Measurements from ENCODE around the gene MXRA8. TPM values are rescaled to one million over a fixed set of nuclear protein-coding genes. Genes with fewer than 3 reads are reported as not detected.

MXRA8 gene
- total RNA-seq, 1 donor from 2014 or later = 0.75 TPM

DNA sequence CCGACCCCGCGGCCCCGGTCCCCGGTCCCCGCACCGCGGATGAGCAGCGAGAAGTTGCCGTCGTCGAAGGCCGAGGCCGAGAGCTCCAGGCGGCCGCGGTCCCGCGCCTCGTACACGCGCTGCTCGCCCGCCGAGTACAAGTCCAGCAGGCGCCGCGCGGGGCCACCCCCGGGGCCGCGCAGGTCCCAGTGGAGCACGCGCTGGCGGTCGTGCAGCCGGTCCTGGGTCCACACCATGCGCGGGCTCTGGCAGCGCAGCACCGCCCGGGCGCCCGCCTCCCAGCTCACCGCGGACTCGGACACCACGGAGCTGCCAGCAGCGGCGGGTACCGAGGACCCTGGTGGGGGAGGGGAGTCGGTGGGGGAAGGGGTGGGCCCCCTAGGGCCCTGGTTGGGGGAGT, 2.9 kb downstream of the MXRA8 start:
- Mint-ChIP-seq H3K4me1 (peaks cover 14% of the 10 kb centered on the region), H3K4me3 (no peak overlapping the region), H3K27me3 (peaks cover 26% of the 10 kb centered on the region), H3K27ac (no peak overlapping the region), H3K9me3 (no peaks in the 10 kb centered on the region), H3K36me3 (ENCODE audit: low read depth) (peaks cover 2% of the 10 kb centered on the region)
- intact Hi-C loops (cut with micrococcal nuclease) = no loop called here
- DNase-seq = no peak

DNA sequence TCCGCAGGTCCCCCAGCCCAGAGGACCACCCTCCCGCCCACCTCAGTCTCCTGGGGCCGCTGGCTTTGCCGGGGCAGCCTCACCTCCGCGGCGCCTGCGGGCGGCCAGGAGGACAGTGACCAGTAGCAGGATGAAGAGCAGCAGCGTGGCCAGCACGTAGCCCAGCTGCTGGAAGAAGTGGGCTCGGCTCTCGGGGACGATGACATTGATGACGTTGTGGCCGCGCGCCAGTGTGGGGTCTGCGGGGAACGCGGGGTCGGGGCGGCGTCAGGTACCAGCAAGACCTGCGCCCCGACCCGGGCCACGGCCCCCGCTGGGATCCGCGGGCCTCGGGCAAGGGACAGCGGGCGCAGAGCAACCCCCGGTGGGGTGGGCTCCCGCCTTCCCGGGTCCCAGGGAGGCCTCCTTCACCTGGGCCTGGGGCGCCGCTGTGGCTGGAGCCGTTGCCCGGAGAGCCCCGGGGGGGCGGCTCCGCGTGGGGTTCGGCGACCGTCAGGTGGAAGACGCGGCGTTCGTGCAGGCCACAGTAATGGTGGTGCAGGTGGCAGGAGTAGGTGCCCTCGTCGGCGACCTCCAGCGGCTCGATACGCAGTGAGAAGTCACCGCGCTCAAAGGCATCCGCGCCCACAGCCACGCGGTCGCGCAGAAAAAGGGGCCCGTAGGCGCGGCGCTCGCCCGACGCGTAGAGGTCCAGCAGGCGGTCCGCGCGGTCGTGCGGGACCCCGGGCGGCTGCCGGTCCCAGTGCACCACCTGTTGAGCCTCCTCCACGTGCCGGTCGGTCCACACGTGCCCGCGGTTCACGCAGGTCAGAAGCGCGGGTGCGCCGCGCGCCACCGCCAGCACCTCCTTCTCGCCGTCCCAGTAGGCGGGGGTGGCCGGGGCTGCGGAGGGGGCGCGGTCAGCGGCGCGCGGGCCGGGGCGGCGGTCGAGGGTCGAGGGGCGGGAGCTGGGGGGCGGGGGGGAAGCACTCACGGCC, 3.8 kb downstream of the MXRA8 start:
- intact Hi-C loops (cut with micrococcal nuclease) = no loop called here
- H3K4me3 Mint-ChIP-seq = no peak overlapping the region
- no peaks in the 10 kb centered on the region for H3K9me3 Mint-ChIP-seq
- peaks cover 2% of the 10 kb centered on the region for H3K36me3 Mint-ChIP-seq (ENCODE audit: low read depth)
- no peak for DNase-seq
- H3K27me3 Mint-ChIP-seq = peaks cover 26% of the 10 kb centered on the region
- H3K27ac Mint-ChIP-seq = no peak overlapping the region
- peaks cover 14% of the 10 kb centered on the region for H3K4me1 Mint-ChIP-seq

DNA sequence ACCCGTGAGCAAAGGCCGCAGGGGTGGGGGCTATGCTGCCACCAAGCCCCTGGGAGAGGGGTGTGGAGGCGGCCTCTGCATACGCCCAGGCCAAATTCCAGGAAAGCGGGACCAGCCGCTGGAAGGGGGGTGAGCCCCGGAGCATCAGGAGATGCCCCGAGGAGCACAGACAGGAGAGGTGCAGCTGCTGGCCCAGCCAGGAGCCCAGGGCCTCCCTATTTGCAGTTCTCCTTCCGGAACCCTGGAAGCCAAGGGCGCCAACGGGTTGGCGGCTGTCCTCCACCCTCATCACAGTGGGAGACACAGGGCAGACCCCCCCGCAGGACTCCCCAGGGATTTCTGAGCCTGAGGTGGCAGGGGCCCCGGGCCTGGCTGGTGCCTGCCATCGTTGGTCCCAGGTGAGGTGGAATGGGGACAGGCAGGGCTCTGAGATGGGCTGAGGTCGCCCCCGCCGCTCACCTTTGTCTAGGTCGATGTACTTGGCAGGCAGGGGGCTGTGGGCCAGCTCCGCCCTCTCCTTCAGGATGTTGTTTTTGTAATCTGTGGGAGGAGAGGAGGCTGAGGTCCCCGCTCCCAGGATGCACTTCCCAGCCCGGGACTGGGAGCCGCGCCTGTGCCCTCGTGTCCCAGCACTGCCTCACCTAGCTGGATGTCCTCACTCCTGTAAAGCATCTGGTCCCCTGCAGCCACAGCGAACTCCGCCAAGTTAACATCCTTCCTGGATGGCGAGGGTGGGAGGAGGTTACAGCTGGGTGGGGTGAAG, 4.8 kb downstream of the MXRA8 start:
- no peak overlapping the region for H3K27ac Mint-ChIP-seq
- intact Hi-C loops (cut with micrococcal nuclease) = no loop called here
- peaks cover 2% of the 10 kb centered on the region for H3K36me3 Mint-ChIP-seq (ENCODE audit: low read depth)
- H3K4me3 Mint-ChIP-seq = no peak overlapping the region
- no peaks in the 10 kb centered on the region for H3K9me3 Mint-ChIP-seq
- DNase-seq = no peak
- peaks cover 26% of the 10 kb centered on the region for H3K27me3 Mint-ChIP-seq
- H3K4me1 Mint-ChIP-seq = peaks cover 8% of the 10 kb centered on the region

DNA sequence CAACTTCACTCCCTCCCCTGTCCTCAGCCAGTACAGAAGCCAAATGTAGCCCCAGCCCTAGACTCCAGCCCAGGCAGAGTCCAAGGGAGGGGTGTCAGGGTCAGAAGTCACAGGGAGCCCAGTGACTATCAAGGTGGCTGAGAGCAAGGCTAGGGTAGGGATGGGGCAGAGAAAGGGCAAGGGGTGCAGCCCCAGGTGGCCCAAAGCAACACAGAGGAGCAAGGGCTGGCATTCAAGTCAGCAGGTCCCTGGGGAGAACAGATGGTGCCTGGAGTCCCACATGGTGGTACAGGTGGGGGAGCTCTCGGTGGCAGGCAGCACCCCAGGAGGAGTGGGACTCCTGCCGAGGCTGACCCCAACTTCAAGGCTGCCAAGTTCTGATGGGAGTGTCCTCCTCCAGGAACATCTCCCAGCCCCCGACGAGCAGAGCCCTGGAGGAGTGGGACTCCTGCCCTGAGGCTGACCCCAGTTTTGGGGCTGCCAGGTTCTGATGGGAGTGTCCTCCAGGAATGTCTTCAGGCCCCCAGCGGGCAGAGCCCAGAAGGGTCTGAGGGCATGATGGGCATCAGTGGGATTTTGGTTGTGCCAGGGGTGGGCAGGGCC, 5.5 kb downstream of the MXRA8 start:
- no peaks in the 10 kb centered on the region for H3K9me3 Mint-ChIP-seq
- intact Hi-C loops (cut with micrococcal nuclease) = no loop called here
- H3K4me1 Mint-ChIP-seq = peaks cover 6% of the 10 kb centered on the region
- peaks cover 25% of the 10 kb centered on the region for H3K27me3 Mint-ChIP-seq
- no peak for DNase-seq
- H3K27ac Mint-ChIP-seq = no peak overlapping the region
- no peak overlapping the region for H3K4me3 Mint-ChIP-seq
- peaks cover 2% of the 10 kb centered on the region for H3K36me3 Mint-ChIP-seq (ENCODE audit: low read depth)

DNA sequence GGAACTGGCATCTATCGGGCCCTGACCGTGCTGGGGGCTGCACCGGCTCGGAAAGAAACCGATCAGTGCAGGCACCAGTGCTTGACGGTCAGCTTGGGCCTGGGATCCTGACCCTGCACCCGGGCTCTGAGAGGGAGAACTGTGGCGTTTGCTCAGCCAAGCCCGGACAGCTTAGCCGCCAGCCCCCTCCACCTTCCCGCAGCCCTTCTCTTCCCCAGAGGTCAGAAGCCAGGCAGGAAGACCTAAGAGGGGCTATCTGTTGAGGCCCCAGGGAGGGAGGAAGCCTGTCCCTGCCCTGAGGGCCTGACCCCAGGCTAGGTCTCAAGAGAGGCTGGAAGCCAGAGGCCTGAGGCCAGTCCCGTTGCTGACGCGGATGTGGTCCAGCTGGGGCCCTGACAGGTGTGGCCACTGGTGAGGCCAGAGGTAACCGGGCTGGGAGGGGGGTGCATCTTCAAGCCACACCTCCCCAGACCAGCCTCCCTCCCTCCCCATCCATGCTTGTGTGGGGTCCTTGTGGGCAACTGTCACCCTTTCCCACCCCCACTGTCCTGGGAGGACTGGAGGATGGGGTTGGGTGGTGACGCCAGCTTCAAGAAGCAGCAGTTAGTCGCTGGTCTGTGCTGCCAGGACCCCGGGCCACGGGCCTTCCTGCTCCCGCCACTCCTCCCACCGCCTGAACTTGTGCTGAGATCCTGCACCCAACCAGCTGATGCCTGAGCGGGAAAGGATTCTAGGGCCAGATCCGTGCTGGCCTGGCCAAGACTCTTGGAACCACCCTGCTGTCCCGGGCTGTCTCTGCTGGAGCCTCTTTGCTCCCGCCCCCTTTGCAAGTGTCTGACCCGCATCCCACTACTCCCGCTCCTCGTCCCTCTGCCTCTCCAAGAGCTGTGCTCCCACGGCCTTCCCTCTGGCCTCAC, 6.6 kb downstream of the MXRA8 start:
- peaks cover 16% of the 10 kb centered on the region for H3K4me1 Mint-ChIP-seq
- H3K4me3 Mint-ChIP-seq = peak overlapping the region; percentile 80
- H3K36me3 Mint-ChIP-seq (ENCODE audit: low read depth) = peaks cover 2% of the 10 kb centered on the region
- peak overlapping the region; percentile 73 for H3K27ac Mint-ChIP-seq
- DNase-seq = no peak
- intact Hi-C loops (cut with micrococcal nuclease) = no loop called here
- no peaks in the 10 kb centered on the region for H3K9me3 Mint-ChIP-seq
- H3K27me3 Mint-ChIP-seq = peaks cover 20% of the 10 kb centered on the region

DNA sequence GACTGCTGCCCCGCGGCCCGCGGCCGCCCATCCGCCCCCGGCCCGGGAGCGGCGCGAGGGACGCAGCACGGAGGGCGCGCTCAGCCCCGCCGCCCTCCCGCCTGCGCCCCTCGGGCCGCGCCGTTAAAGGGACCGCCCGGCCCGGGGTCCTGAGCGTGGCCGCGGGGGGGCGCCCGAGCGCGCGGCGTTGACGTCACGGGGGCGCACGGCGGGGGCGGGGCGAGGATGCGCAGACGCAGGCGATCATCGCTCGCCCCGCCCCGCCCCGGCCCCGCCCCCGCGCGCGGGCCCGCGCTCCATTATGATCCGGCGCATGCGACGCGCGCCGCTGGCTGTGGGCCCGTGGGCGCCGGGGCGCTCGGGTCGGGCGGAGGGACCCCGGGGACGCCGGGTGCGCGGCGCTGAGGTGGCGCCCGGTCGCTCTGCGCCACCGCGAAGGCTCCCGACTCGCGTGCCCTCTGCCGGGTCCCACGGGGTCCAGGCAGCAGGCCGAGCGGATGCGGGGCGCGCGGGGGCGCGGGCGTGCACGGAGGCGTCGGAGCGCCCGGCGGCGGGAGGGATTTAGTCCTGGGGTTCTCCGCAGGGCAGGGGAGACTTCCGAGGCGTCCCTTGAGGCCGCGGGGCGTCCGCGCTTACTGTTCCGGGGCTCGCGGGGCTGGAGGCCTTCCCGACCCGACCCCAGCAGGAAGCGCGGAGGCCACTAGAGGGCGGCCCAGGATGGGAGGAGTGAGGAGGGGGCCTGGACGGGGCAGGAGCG, 8.9 kb downstream of the MXRA8 start, which contains the start of gene DVL1:
Gene DVL1, minus strand, starts transcription at position 163 of the 757 bp plus-strand sequence. CDS start 353 bp downstream, outside the sequence.
- peaks cover 19% of the 10 kb centered on the region for H3K4me1 Mint-ChIP-seq
- H3K4me3 Mint-ChIP-seq = peak within 1 kb of the TSS; percentile 81
- intact Hi-C loops (cut with micrococcal nuclease) = loop anchor here (2.0 kb wide), 3 partner anchors 25 to 49 kb away; partner anchors contain the start of genes AURKAIP1, CCNL2, CPTP and INTS11
- H3K36me3 Mint-ChIP-seq (ENCODE audit: low read depth) = peaks cover 2% of the 10 kb centered on the region
- H3K27me3 Mint-ChIP-seq = peaks cover 20% of the 10 kb centered on the region
- H3K27ac Mint-ChIP-seq = no peak within 1 kb of the TSS
- H3K9me3 Mint-ChIP-seq = no peaks in the 10 kb centered on the region
- DNase-seq = peak; percentile 91

DNA sequence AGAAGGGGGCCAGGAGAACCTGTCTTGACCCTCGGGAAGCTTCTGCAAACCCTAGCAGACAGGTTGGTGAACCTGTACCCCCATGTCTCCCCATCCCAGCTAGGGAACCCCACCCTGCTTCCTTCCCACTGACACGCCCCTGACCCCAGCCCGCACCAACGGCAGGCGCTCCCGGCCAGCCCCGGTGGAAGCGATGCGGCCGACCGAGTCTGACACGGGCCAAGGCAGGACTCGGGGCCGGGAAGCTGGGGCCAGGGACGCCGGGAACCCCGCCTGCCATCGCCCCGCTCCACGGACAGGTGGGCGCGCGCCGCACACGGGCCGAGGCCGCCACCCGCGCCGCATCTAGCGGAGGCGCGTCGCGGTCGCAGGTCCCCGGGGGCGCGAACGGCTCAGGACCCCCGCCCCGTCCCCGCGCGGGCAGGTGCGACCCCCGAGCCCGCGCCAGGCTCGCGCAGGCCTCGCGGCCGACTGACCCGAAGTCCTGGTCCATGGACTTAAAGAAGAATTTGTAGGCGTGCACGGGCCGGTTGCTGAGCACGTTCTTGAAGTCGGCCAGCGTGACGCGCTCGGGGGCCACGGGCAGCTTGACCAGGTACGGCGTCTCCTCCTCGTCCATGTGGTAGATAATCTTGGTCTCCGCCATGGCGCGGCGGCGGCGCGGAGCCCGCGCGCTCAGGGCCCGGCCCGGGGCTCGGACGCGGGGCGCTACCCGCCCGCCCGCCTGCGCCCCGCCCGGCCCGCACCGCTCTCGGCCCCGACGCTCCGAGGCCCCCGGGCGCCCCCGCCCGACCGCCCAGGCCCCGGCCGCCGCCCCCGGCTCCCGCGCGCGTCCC, 9.7 kb downstream of the MXRA8 start:
- Mint-ChIP-seq H3K27me3 (peaks cover 14% of the 10 kb centered on the region), H3K4me1 (peaks cover 17% of the 10 kb centered on the region), H3K4me3 (peak overlapping the region; percentile 81), H3K9me3 (no peaks in the 10 kb centered on the region), H3K27ac (no peak overlapping the region), H3K36me3 (ENCODE audit: low read depth) (peaks cover 2% of the 10 kb centered on the region)
- intact Hi-C loops (cut with micrococcal nuclease) = loop anchor here (2.0 kb wide), 3 partner anchors 24 to 50 kb away; partner anchors contain the start of genes AURKAIP1, CCNL2, CPTP and INTS11
- no peak for DNase-seq

DNA sequence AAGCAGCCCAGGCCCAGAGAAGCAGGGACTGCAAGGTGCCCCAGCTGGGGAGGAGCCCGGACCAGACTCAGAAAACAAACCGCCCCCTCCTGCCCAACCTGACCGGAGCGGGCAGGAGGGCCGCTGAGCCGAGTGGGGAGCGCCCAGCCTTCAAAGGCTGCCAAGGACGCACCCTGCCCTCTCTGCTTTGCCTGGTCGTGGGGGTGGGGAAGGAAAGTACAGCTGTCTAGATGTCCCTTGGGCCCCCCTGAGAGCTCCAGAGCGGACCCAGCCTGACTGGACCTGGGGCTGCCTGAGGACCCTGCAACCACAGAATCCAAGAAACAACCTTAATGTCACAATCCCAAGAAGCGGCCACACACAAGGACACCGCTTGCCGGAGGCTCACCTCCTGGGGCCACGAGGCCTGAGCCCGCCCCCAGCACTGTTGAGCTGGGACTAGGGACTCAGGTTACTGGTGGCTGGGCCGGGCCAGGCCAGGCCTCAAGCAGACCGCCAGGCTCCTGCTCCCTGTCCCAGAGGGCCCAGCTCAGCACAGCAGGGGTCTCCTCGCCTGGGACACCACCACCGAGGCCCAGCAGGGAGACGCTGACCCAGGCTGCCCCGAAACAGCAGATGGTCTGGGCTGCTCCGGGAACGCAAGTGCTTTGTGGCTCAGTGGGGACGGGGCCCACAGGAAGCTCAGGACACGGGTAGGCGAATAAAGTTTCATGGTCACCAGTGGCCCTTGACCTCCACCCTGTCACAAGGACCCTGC, 10.5 kb downstream of the MXRA8 start:
- peak overlapping the region; percentile 81 for H3K4me3 Mint-ChIP-seq
- H3K36me3 Mint-ChIP-seq (ENCODE audit: low read depth) = peaks cover 2% of the 10 kb centered on the region
- H3K27me3 Mint-ChIP-seq = peaks cover 9% of the 10 kb centered on the region
- intact Hi-C loops (cut with micrococcal nuclease) = loop anchor here (2.0 kb wide), 3 partner anchors 23 to 51 kb away; partner anchors contain the start of genes AURKAIP1, CCNL2, CPTP and INTS11
- H3K9me3 Mint-ChIP-seq = no peaks in the 10 kb centered on the region
- no peak for DNase-seq
- peak overlapping the region; percentile 58 for H3K27ac Mint-ChIP-seq
- peaks cover 17% of the 10 kb centered on the region for H3K4me1 Mint-ChIP-seq

DNA sequence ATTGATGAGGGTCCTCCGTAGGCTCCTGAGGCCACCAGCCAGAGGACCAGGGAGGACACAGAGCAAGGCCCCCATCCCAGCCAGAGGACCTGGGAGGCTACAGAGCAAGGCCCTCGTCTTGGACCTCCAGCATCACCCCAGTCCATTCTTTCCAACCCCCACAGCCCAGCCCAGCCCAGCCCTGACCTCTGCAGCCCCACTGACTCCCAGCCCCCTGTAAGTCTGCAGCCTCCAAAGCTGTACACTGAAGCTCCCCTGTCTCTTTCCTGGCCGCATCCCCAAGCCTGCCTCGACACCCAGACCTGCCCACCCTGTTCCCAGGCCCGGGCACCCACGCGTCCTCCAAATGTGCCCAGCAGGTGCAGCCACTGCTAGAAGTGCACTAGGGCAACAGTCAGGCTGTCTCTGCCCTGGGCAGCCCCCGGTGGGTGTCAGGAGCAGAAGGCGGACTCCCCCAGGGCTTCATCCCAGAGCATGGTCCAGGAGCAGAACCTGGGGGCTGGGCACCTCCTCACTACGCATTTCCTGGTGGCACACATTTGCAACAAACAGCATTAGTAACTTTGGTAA, 11.2 kb downstream of the MXRA8 start:
- no peak for DNase-seq
- Mint-ChIP-seq H3K9me3 (no peaks in the 10 kb centered on the region), H3K4me3 (peak overlapping the region; percentile 81), H3K4me1 (peaks cover 12% of the 10 kb centered on the region), H3K27ac (peak overlapping the region; percentile 51), H3K36me3 (ENCODE audit: low read depth) (no peaks in the 10 kb centered on the region), H3K27me3 (peaks cover 1% of the 10 kb centered on the region)
- intact Hi-C loops (cut with micrococcal nuclease) = no loop called here

DNA sequence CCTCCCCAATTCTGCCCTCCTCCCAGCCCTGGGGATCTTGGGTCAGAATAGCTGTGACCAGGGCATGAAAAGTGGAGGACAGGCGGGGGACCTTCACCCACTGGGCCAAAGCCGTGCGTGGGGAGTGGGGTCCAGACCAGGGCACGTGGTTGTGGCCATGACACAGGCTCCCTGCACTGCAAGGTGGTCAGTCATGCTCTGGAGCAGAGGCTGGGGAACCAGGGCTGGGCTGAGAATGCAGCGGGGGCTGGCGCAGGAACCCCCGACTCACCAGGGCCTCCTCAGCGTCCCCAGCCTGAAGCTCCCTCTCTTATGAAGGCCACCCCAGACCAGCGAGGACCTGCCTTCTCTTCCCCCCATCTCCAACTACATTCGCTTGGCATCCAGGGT, 11.9 kb downstream of the MXRA8 start:
- Mint-ChIP-seq H3K4me1 (peaks cover 12% of the 10 kb centered on the region), H3K4me3 (peak overlapping the region; percentile 81)

More for the DNA sequence above, 11.9 kb downstream of the MXRA8 start:
- Mint-ChIP-seq H3K9me3 (no peaks in the 10 kb centered on the region), H3K36me3 (ENCODE audit: low read depth) (no peaks in the 10 kb centered on the region), H3K27ac (peak overlapping the region; percentile 26), H3K27me3 (no peaks in the 10 kb centered on the region)
- intact Hi-C loops (cut with micrococcal nuclease) = no loop called here
- no peak for DNase-seq

Measured in activated CD4-positive, alpha-beta T cell treated with anti-CD3 and anti-CD28 coated beads, Interleukin-2, amount 10 ng/mL, durations not matched to agents 24 days and 14 days (primary cell).